ENCODE measurements around the gene CD6.

CD6 gene

GRCh38 chr11:61011950-61012736 lies 40.7 kb downstream of the CD6 start:
- DNase-seq = peak; percentile 38

GRCh38 chr11:61012737-61013215 lies 41.3 kb downstream of the CD6 start:
- DNase-seq = no peak

GRCh38 chr11:61018059-61018458 lies 46.6 kb downstream of the CD6 start:
- no peak for DNase-seq

GRCh38 chr11:61019037-61019831 lies 47.8 kb downstream of the CD6 start:
- no peak for DNase-seq

- no peak for DNase-seq
Observed at GRCh38 chr11:61019832-61020405, 48.4 kb downstream of the CD6 start.

GRCh38 chr11:61020551-61021235 lies 49.2 kb downstream of the CD6 start:
- DNase-seq = no peak

- no peak for DNase-seq
Observed at GRCh38 chr11:61021661-61022212, 50.3 kb downstream of the CD6 start.

- DNase-seq = no peak
Observed at GRCh38 chr11:61022311-61023085, 51.0 kb downstream of the CD6 start.

GRCh38 chr11:61023086-61023965 lies 51.8 kb downstream of the CD6 start:
- no peak for DNase-seq

- no peak for DNase-seq
Observed at GRCh38 chr11:61023966-61024295, 52.5 kb downstream of the CD6 start.

- no peak for DNase-seq
Observed at GRCh38 chr11:61024938-61025820, 53.7 kb downstream of the CD6 start.

- no peak for DNase-seq
Observed at GRCh38 chr11:61025821-61026120, 54.3 kb downstream of the CD6 start.

GRCh38 chr11:61026121-61027031 lies 54.9 kb downstream of the CD6 start:
- peak; percentile 54 for DNase-seq

- no peak for DNase-seq
Observed at GRCh38 chr11:61027141-61027840, 55.8 kb downstream of the CD6 start.

GRCh38 chr11:61028135-61028729 lies 56.8 kb downstream of the CD6 start:
- DNase-seq = peak; percentile 26

- DNase-seq = no peak
Observed at GRCh38 chr11:61032824-61033223, 61.3 kb downstream of the CD6 start.

- no peak for DNase-seq
Observed at GRCh38 chr11:61033417-61033816, 61.9 kb downstream of the CD6 start.

GRCh38 chr11:61034111-61034510 lies 62.6 kb downstream of the CD6 start:
- DNase-seq = no peak
